GM10266 (cell line): ENCODE results near the gene ERVV-1.

Source experiments
- DNase-seq: peaks from one replicate; pipeline ENCODE4 v3.0.0; 2012; ENCODE audit errors: extremely low spot score
- CTCF ChIP-seq: IDR thresholded peaks from 2 replicates; pipeline ENCODE4 v1.5.1; 2012; ENCODE audit warnings: mild to moderate bottlenecking, low read depth; ENCODE audit not compliant: control insufficient read depth, insufficient read depth; ENCODE audit errors: missing control alignments

Gene ERVV-1

GRCh38 chr19:52992109-52993004, 21.4 kb upstream of the ERVV-1 start:
- DNase-seq: no peak
- no peak for TF ChIP-seq CTCF

DNA sequence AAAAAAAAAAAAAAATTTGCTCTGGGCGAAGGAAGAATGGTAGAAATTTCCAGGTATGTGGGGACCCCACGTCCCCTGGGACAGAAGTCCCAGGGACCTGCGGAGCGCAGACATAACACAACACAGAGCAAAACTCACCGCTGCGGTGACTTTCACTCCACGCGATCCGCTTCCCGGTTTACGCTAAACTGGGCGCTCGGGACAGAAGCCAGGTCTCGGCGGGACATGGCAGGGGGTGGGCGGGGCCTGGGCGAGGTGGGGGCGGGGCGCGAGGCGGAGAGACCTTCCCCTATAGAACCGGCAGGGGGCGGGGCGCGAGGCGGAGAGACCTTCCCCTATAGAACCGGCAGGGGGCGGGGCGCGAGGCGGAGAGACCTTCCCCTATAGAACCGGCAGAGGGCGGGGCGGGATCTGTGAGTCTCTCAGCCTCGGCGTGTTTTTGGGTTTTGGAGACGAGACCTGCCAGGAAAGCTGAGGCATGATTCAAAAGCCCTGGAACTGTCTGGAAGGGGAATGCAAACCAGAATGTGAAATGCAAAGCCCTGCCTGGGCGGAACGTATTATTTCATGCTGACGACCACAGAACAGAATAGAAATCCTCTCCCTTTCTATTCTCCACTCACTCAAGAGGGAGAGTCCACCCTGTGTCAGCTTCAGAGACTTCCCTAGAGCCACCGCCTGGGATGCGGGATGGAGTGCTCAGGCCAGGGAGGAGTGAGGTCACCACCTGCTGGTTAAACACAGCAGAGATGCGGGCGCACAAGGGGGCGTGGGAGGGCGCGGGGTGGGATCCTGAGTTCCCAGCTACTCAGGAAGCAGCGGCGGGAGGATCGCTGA, 20.2 kb upstream of the ERVV-1 start:
- peak; percentile 33 for TF ChIP-seq CTCF

DNA sequence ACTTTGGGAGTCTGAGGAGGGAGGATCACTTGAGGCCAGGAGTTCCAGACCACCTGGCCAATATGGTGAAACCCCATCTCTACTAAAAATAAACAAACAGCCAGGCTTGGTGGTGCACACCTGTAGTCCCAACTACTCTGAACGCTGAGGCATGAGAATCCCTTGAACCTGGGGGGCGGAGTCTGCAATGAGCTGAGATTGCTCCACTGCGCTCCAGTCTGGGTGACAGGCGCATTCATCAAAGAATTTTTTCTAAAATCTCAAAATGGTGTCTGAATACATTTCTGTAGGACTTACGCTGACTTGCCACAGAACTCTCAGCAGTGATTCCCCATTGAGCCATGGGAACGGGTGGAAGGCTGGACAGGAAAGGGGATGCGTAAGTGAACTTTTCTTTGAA, 18.0 kb upstream of the ERVV-1 start:
- no peak for DNase-seq
- no peak for TF ChIP-seq CTCF

More for the DNA sequence above, 20.2 kb upstream of the ERVV-1 start:
- DNase-seq: peak; percentile 65

DNA sequence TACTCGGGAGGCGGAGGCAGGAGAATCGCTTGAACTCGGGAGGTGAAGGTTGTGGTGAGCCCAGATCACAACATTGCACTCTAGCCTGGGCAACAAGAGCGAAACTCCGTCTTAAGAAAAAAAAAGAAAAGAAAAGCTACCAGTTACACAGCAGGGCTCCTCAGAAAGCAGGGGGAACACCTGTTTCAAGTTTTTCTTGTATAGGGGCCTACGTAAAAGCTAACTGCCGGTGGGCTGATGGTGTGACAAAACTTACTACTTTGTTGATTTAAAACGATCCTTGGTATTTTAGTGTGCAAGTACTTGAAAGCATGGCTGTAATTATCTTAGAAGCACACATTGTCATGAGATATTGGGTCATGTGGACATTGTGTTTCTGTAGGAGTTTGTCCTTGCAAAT, 15.7 kb upstream of the ERVV-1 start:
- no peak for TF ChIP-seq CTCF
- DNase-seq: no peak

GRCh38 chr19:53002479-53002878, 11.2 kb upstream of the ERVV-1 start:
- TF ChIP-seq CTCF: no peak
- no peak for DNase-seq

DNA sequence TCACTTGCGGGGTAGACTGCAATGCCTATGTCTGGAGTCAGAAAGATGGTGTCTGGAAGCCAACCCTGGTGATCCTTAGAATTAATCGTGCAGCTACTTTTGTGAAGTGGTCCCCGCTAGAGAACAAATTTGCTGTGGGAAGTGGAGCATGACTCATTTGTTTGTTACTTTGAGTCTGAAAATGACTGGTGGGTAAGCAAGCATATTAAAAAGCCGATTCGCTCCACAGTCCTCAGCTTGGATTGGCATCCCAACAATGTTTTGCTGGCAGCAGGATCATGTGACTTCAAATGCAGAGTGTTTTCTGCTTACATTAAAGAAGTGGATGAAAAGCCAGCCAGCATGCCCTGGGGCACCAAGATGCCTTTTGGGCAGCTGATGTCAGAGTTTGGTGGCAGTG, 9.5 kb upstream of the ERVV-1 start:
- DNase-seq: no peak
- TF ChIP-seq CTCF: no peak
